T1000 (cell line): ENCODE measurements around the gene ADGRG6.
"Not testable (repeated sequence)": the region's sequence is repeated elsewhere in the genome, so short reads cannot be mapped to it uniquely, and the experiment has no call there.

Experiments used
- DNase-seq: peaks from one replicate; lab custom pipeline; 2025; ENCODE audit warnings: mixed read lengths; lab: John Stamatoyannopoulos, UW

Gene ADGRG6

DNA sequence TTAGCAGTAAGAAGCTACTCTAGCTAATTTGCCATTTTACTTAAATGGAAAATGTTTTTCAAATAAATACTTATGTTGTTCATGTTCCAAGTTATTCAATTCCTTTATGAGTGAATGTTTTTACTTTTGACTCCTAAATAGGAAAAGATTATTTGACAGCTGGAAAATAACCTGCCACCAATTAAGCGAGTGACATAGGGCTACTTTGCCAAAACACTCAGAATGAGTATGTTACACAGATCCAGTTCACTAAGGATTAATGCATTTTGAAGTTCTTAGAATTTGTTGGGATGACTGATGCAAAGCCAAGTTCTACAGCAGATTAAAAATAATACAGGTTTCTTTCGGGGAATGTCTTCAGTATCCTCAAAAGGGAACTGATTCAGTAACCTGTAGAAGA lies 144.4 kb downstream of the ADGRG6 start:
- no peak for DNase-seq

DNA sequence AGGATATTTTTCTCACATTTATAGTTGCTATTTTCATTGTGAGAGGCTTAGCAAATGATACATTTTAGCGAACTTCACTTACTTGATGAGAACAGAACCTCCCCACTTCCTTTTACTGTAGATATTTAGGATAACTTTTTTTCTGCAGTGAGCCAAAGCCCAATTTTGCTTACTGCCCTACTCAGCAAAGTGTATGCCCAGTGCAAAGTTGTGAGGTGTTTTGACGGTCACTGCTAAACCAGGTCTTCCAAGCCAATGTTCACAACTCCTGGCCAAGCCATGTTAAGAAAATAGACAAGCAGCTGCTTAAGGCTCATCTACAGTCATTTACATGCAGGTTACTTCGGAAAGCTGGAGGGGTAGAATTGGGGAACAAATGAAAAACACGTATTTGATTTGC lies 144.8 kb downstream of the ADGRG6 start:
- no peak for DNase-seq

DNA sequence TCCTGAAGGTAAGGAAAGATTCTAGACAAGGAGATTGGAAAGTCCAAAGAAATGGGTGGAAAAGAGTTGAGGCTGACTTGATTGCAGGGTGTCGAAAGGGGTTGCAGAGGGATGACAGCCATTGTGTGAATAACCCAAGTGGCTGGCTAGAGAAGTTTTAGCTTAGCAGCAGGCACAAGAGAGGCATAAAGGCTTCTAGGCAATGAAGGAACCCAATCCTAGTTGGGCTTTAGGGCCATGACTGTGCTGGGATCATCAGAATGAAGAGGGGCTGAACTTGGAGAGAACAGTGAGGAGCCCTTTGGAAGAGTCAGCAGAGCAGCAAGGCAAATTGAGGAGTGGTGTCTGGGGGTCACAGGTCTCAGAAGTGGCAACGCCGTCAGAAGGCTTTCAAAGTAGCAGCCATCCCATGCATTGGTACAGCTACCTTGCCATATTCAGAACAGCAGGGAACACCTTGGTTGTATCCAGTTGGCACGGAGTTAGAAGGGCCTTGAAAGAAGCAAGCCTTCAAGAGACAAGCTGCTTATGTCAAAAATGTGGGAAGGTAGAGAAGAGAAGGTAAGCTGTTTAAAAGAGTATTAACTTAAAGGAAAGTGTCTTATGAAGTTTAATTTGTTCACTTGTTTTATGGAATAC lies 146.4 kb downstream of the ADGRG6 start:
- no peak for DNase-seq

DNA sequence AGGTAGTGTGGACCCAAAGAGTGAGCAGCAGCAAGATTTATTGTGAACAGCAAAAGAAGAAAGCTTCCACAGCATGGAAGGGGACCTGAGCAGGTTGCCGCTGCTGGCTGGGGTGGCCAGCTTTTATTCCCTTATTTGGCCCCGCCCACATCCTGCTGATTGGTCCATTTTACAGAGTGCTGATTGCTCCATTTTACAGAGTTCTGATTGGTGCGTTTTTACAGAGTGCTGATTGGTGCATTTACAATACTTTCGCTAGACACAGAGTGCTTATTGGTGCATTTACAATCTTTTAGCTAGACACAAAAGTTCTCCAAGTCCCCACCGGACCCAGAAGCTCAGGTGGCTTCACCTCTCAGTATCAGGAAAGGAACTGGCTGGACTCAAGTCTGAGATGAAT lies 149.0 kb downstream of the ADGRG6 start:
- not testable (repeated sequence) for DNase-seq

DNA sequence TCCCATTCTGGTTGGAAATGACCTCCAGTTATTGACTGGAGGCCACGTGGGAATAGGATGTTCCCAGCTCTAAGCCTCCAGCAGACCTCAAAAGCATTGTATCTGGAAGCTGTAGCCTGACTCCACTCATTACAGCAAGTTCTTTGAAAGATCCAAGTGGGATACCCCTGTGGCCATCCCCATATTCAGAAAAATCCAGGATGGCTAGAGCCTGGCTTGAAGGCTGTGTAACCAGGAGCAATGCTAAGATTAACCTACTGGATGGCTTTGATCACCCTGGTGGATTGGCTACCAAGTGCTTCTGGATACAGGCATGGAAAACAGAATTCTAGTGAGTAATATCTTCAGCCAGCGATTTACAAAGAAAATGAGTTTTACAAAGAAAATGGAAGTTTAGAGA lies 151.2 kb downstream of the ADGRG6 start:
- no peak for DNase-seq

DNA sequence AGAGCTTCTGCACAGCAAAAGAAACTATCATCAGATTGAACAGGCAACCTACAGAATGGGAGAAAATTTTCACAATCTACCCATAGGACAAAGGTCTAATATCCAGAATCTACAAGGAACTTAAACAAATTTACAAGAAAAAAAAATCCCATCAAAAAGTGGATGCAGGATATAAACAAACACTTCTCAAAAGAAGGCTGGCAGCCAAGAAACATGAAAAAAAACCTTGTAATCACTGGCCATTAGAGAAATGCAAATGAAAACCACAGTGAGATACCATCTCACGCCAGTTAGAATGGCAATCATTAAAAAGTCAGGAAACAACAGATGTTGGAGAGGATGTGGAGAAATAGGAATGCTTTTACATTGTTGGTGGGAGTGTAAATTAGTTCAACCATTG lies 152.4 kb downstream of the ADGRG6 start:
- DNase-seq: not testable (repeated sequence)

DNA sequence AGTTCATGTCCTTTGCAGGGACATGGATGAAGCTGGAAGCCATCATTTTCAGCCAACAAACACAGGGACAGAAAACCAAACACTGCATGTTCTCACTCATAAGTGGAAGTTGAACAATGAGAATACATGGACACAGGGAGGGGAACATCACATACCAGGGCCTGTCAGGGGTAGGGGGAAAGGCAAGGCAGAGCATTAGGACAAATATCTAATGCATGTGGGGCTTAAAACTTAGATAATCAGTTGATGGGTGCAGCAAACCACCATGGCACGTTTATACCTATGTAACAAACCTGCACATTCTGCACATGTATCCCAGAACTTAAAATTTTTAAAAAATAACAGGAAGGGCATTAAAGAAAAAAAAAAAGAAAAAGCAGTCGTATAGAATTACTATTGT lies 153.0 kb downstream of the ADGRG6 start:
- not testable (repeated sequence) for DNase-seq

DNA sequence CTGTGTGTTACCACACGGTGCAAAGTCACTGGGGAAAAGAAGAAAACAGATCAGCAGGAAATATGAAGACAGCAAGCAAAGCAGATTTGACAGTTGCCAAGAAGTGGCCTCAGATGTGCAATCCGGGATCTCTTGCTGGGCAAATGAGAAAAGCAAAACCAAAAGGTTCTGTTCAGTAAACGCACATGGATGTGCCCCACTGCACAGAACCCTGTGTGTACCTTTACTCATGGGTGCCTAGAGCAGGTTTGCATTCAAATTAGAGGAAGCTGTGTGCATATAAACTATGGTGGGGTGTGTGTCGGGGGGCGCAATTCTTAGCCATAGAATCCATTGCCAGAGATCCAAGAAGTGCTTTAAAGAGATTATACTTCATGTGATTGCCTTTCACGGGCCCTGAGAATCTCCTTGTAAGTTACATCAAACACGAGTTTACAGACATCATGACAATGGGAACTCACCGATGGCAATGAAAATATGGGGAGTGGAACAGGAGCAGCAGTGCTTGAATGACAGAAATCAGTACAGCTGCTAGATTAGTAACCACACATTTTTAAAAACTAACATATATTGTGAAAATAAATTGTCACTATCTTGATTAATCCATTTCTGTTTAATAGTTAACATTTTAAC lies 154.3 kb downstream of the ADGRG6 start:
- DNase-seq: no peak

DNA sequence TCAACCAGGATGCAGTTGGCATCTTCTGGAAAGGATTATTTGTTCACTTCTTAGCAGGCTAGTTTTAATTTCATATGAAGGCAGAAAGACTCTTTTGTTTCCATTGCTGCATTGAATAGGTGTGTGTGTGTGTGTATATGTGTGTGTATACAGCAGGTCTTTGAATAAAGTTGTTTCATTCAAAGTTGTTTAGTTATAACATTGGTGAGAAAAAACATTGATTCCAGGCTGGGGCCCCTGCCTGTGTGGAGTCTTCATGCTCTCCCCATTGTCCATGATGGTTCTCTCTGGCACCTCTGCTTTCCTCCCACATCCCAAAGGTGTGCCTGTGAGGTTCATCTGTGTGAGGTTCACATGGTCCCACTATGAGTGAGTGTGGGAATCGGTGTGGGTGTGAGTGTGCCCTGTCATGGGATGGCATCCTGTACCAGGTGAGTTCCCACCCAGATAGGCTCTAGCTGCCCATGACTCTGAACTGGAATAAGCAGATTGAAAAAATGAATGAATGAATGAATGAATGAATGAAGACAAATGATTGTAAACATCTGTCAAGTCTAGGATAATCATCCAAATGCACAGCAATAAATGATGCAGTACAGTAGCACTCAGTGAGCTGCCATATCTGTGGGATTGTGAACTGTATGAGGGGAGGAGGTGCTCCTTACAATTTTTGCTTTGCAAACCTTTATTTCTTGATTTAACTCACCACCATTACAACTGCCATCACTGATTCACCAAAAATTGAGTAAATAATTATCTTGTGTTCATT lies 156.0 kb downstream of the ADGRG6 start:
- DNase-seq: no peak

DNA sequence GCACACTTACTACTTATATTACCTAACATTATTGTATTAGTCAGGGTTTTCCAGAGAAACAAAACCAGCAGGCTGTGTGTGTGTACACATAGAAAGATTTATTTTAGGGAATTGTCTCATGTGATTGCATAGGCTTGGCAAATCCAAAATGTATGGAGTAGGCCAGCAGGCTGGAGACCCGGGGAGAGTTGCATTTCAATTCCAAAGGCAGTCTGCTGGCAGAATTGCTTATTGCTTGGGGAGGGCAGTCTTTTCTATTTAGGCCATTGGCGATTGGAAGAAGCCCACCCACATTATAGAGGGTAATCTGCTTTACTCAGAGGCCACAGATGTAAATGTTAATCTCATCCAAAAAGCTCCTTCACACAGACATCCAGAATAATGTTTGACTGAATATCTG lies 157.0 kb downstream of the ADGRG6 start:
- no peak for DNase-seq

DNA sequence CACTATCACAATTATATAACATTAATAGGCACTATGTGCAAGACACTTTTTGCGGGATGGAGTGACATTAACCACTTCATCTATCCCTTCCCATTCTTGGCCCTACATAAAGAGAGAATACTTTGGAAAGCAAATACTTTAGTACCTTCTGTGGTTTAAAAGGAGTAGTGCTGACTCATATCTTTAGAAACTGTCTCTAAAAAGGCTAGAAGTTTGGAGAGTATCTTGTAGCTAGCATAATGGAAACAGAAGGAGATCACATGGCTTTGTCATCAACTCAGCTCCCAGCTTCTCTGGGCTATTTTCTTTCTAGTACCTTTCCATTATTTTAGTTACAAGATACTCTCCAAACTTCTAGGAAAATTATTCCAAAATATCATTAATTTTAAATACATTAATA lies 157.5 kb downstream of the ADGRG6 start:
- no peak for DNase-seq

DNA sequence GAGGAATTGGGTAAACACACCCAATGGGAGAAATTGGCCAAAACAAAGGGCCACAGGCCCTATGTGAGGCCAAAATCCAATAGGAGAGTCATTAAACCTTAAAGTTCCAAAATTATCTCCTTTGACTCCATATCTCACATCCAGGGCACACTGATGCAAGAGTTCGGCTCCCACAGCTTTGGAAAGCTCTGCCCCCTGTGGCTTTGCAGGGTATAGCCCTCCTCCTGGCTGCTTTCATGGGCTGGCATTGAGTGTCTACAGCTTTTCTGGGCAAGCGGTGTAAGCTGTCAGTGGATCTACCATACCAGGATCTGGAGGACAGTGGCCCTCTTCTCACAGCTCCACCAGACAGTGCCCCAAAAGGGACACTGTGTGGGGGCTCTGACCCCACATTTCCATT lies 160.5 kb downstream of the ADGRG6 start:
- DNase-seq: no peak

DNA sequence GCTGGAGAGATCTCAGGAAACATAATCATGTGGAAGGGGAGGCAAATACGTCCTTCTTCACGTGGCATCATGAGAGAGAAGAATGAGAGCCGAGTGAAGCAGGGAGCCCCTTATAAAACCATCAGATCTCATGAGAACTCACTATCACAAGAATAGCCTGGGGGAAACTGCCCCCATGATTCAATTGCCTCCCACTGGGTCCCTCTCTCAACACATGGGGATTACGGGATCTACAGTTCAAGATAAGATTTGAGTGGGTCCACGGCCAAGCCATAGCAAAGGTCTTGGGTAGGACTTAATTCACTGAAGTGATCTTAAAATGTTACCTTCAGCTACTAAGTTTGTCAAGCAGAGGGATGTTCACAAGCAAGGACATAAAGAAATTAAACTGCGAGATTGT lies 162.2 kb downstream of the ADGRG6 start:
- DNase-seq: no peak

DNA sequence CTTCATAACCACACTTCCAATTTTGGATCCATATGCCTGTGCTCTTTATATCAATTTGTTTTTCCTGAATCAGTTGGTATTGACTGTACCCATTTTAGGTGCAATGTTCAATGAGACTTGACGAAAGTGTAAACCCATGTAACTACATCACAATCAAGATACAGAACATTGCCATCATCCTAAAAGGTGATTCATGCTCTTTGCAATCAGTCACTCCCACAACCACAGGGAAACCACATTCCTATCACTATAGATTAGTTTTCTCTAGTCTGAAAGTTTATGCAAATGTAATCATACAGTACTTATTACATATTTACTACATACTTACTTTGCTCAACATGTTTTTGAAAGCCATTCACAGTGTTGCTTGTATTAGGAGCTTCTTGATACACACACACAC lies 167.4 kb downstream of the ADGRG6 start:
- no peak for DNase-seq

DNA sequence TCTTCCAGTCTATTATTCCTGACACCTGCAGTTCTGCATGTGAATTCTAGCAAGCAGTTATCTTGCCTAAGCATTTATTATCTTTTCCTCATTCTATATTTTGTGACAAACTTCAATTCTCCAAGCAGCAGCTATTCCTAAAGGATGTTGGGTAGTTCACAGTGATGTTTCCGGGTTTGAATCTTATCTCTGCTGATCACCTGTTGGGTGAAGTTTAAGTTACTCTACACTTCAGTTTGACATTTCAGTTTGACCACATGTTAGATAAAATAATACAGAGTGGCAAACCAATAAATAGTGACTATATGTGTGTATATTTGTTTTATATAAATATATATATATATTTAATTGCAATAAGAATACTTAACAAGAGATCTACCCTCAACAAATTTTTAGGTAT lies 168.6 kb downstream of the ADGRG6 start:
- DNase-seq: no peak

DNA sequence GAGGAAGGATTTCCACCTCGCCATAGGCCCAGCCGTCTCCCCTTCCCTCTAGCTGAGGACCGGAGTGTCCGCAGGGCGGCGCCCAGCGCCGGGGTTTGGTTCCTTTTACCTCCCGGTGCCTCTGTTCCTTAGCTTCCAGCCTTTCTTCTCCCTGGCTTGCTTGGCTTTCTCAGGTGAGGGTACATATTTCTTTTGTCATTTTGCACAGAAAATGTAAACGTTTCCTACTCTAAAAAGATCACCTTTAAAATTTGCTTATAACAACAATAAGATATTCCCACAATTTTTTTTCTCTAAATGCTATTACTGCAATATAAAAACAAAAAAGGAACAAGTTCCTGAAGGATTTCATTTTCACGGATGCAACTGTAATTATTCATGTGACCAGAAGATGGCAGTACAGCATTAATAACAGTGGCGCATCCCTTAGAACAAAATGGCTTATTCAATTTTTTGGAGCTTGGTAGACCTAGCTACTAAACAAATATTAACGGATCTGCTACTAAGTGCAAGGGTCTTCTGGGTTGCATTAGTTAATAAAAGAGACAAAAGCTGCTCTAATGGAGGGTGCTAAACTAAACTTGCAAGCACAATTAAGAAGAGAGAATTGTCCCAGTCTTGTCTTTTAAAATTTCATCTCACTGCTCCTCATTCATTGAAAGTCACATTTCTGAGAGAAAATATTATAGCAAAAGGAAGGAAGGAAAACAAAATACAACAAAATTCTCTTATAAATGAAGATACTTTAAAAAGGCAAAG lies 172.9 kb downstream of the ADGRG6 start:
- DNase-seq: no peak

DNA sequence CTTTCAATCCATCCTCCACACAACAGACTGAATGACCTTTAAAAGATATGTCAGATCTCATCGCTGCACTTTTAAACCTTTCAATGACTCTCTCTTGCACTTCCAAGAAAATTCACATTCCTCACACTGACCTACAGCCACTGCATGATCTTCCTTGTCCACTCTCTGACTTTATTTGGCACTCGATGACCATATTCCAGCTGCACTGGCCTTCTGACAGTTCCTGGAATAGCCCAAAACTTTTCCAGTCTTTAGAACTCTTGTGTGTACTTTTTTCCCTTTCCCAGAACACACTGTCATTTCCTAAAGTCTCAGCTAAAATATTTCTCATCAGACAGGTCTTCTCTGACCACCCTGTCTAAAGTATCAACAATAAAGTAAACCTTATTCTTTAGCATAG lies 174.6 kb downstream of the ADGRG6 start:
- DNase-seq: no peak

DNA sequence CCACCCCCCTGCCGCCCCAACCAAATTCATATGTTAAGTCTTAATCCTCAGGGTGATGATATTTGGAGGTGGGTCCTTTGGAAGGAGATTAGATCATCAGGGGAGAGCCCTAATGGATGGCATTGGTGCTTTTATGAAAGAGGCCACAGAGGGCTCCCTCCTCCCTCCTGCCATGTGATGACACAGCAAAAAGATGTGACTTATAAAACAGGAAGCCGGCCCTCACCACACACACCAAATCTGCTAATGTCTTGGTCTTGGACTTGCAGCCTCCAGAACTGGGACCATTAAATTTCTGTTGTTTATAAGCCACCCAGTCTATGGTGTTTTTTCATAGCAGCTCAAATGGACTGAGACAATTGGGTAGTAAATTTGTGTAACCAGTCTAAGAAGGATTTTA lies 176.3 kb downstream of the ADGRG6 start:
- DNase-seq: no peak

DNA sequence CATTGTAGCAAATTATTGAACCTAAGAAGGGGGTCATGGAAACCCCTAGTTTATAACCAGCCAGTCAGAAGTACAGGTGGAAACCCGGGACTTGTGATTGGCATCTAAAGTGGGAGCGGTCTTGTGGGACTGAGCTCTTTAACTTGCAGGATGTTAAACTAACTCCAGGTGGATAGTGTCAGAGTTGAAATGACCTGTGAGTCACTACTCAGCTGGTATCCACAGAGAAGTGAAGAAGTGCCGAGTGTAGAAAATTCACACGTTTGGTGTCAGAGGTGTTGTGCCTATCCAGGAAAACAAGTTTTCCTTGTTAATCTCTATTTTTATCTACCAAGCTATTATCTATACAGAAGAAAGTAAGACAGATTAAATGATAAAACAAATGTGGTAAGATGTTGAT lies 179.7 kb downstream of the ADGRG6 start:
- DNase-seq: no peak

DNA sequence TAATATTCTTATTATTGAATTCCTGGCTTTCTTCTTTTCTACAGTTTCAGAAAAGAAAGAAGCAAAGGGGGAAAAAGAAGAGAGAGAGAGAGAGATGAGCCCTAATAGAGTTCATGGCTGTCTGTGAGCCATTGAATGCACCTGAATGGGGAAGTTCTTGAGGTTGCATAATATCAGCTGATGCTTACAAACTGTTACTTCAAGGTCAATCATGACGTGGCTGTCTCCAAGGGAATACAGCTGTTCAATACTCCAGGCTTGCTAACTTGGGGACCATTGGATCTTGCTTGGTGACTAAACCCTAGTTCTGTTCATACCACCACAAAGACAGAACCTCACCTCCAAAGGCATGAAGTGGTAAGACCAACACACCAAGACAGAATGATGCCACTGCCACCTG lies 180.4 kb downstream of the ADGRG6 start:
- DNase-seq: no peak

DNA sequence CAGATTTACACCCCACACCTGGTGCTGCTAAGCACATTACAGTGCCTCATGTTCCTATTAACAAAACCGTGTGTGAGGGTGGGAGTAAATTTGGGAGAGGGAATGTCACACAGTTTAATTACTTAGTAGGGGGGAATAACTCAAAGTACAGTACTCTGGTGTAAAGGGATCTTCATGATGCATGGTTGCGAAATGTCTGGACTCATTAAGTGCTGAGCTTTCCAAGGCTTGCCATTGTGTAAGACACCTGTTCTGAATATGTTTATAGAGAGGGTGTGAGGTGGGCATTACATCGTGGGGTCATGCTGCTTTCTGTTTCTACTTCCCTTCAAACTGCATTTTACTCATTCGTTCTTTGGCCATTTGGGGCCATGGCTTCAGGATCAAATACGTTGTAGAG lies 181.2 kb downstream of the ADGRG6 start:
- DNase-seq: no peak

DNA sequence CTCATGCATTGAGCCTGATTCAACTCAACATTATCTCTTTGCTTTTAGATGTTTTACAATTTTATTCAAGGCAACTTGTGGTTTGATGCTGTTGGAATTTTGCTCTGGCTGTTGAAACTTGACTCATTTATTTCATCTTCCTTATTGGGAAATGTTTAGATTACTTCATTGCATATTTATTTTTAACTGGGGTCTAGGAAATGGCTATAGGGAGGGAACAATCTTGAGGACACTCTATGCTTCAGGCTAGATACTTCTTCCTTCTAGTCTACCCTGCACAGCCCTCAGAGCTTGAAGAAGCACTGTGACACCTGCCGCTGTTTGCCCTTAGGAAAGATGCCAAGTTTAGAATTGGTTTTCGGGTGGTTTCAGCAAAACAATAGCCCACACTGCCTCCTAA lies 183.4 kb downstream of the ADGRG6 start:
- no peak for DNase-seq
